Measurements from ENCODE around the gene CNOT4. TPM values are rescaled to one million over a fixed set of nuclear protein-coding genes. Genes with fewer than 3 reads are reported as not detected.

The CNOT4 gene
- total RNA-seq, 3 donors from 2014 or later, result 21.6 to 31.6 (median 22.2) TPM

DNA sequence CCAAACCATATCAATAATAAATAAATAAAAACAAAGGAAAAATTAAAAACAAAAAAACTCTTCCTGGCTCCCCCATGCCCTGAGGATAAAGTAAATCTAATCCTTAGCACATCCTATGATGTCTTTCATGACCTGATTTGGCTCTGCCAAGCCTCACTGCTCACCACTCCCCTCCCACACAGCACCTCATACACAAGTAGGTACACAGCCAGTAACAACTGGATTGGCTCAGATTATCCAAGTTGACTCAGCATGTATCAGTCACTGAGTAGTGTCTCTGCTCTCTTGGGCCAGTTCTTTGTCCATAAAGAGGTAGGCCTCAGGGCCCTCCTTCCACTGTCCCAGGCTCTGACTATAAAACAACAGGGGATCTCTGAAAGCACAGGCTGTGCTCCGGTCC, 176.7 kb downstream of the CNOT4 start:
- Histone ChIP-seq H3K27ac (no peak overlapping the region), H3K4me3 (no peak overlapping the region), H3K4me1 (no peaks in the 10 kb centered on the region), H3K27me3 (no peaks in the 10 kb centered on the region), H3K36me3 (no peaks in the 10 kb centered on the region), H3K9me3 (no peaks in the 10 kb centered on the region)
- TF ChIP-seq POLR2A (IDR thresholded peaks at IDR 0.05) (no peak), POLR2AphosphoS5 (IDR thresholded peaks at IDR 0.05) (no peak)
- TF ChIP-seq, protein P1, sequence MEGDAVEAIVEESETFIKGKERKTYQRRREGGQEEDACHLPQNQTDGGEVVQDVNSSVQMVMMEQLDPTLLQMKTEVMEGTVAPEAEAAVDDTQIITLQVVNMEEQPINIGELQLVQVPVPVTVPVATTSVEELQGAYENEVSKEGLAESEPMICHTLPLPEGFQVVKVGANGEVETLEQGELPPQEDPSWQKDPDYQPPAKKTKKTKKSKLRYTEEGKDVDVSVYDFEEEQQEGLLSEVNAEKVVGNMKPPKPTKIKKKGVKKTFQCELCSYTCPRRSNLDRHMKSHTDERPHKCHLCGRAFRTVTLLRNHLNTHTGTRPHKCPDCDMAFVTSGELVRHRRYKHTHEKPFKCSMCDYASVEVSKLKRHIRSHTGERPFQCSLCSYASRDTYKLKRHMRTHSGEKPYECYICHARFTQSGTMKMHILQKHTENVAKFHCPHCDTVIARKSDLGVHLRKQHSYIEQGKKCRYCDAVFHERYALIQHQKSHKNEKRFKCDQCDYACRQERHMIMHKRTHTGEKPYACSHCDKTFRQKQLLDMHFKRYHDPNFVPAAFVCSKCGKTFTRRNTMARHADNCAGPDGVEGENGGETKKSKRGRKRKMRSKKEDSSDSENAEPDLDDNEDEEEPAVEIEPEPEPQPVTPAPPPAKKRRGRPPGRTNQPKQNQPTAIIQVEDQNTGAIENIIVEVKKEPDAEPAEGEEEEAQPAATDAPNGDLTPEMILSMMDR (IDR thresholded peaks at IDR 0.05), result no peak
- intact Hi-C loops (cut with DNase I; ENCODE audit: low total_unique reads), result no loop called here
- no peak for DNase-seq (ENCODE audit: low spot score in 2 of 2)

DNA sequence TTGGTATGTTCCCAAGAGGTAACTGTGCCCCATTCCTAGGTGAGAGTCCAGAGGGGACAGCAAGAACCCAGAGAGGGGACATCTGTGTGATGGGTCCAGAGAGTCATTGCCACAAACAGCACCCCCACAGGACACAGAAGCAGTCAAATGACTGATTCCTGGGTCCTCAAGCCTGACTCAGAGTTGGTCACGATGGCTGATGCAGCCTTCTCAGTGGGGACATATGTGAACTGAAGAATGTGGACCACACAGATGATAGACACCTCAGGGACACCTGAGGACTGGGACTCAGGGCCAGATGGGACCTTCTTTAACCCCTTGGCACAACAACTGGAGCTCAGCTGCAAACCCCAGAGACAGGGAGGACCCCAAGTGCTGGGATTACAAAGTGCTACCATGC, 179.8 kb downstream of the CNOT4 start:
- Histone ChIP-seq H3K27me3 (no peaks in the 10 kb centered on the region), H3K9me3 (no peaks in the 10 kb centered on the region), H3K4me3 (no peak overlapping the region), H3K4me1 (no peaks in the 10 kb centered on the region), H3K27ac (no peak overlapping the region), H3K36me3 (no peaks in the 10 kb centered on the region)
- intact Hi-C loops (cut with DNase I; ENCODE audit: low total_unique reads), result no loop called here
- no peak for TF ChIP-seq POLR2AphosphoS5 (IDR thresholded peaks at IDR 0.05)
- TF ChIP-seq, protein P1 (IDR thresholded peaks at IDR 0.05), result no peak
- TF ChIP-seq POLR2A (IDR thresholded peaks at IDR 0.05), result no peak
- no peak for DNase-seq (ENCODE audit: low spot score in 2 of 2)

DNA sequence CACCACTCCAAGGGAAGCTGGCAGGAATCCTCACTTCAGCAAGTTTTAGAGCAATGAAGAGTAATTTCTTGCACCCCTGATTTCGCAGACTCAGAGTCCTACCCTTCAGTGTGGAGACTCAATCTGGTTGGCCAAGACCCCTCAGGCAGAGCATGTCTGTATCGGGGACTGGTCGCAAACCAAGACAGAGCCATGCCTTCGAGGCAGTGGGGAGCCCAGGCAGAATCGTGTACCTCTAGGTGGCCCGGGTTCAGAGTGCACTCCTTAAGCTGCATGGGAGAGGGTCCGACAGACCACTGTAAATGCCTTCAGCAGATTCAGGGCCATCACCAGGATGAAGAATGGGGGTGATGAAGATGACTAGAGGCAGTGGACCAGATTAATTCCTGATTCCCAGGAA, 181.4 kb downstream of the CNOT4 start:
- intact Hi-C loops (cut with DNase I; ENCODE audit: low total_unique reads), result no loop called here
- Histone ChIP-seq H3K27me3 (no peaks in the 10 kb centered on the region), H3K9me3 (no peaks in the 10 kb centered on the region), H3K36me3 (no peaks in the 10 kb centered on the region), H3K4me3 (no peak overlapping the region), H3K27ac (no peak overlapping the region), H3K4me1 (no peaks in the 10 kb centered on the region)
- no peak for DNase-seq (ENCODE audit: low spot score in 2 of 2)
- TF ChIP-seq POLR2A (IDR thresholded peaks at IDR 0.05), result no peak
- TF ChIP-seq, protein P1 (IDR thresholded peaks at IDR 0.05), result no peak
- no peak for TF ChIP-seq POLR2AphosphoS5 (IDR thresholded peaks at IDR 0.05)

DNA sequence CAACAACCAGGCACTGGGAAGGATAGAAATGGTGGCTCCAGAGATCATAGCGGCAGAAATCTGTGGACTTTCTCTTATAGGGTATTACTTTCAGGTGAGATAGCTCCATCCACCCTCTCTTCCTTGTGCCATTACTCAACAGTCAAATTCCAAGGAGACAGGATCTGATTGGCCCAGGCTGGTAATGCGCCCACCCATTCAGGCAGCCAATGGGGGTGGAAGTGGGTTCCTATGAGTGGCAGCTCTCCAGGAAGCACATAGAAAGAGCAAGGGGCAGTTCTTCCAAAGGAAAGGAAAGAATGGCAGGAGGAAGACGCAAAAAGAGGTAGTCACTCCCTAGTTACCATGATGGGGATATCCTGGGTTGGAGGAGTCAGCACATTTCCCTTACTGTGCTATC, 181.8 kb downstream of the CNOT4 start:
- intact Hi-C loops (cut with DNase I; ENCODE audit: low total_unique reads), result no loop called here
- no peak overlapping the region for H3K27ac ChIP-seq
- TF ChIP-seq POLR2AphosphoS5 (IDR thresholded peaks at IDR 0.05) (no peak), POLR2A (IDR thresholded peaks at IDR 0.05) (no peak)
- TF ChIP-seq, protein P1 (IDR thresholded peaks at IDR 0.05), result no peak
- no peak for DNase-seq (ENCODE audit: low spot score in 2 of 2)
- no peaks in the 10 kb centered on the region for H3K36me3 ChIP-seq
- H3K9me3 ChIP-seq, result no peaks in the 10 kb centered on the region
- H3K4me1 ChIP-seq, result no peaks in the 10 kb centered on the region
- H3K27me3 ChIP-seq, result no peaks in the 10 kb centered on the region
- H3K4me3 ChIP-seq, result no peak overlapping the region

DNA sequence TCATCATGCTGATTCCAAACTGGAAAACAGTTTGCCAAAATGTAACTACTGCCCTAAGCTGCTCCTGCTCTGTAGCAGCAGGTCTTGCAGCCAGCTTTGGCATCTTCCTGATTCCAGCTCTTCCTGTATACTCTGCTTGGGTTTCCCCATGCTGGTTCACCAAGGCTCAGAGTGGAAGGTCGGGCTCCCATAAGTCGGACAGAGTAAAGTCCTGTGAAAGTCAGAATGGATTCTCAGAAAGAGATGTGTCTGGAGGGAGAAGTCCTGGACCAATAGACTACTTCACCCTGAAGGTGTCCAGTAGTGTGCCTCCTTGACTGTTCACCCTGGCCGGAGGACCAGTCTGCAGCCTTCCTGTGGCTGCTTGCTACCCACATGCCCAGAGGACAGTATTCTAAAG, 182.4 kb downstream of the CNOT4 start:
- no peak overlapping the region for H3K27ac ChIP-seq
- no peaks in the 10 kb centered on the region for H3K36me3 ChIP-seq
- DNase-seq (ENCODE audit: low spot score in 2 of 2), result no peak
- H3K4me3 ChIP-seq, result no peak overlapping the region
- no peaks in the 10 kb centered on the region for H3K4me1 ChIP-seq
- no peaks in the 10 kb centered on the region for H3K9me3 ChIP-seq
- TF ChIP-seq POLR2A (IDR thresholded peaks at IDR 0.05) (no peak), POLR2AphosphoS5 (IDR thresholded peaks at IDR 0.05) (no peak)
- TF ChIP-seq, protein P1 (IDR thresholded peaks at IDR 0.05), result no peak
- intact Hi-C loops (cut with DNase I; ENCODE audit: low total_unique reads), result no loop called here
- H3K27me3 ChIP-seq, result no peaks in the 10 kb centered on the region

Data from breast epithelium (tissue), 4 donors.